Measurements from ENCODE around the gene GEMIN4.

- TF ChIP-seq POLR2A (IDR thresholded peaks at IDR 0.05; ENCODE audit: low read depth) (no peak), CTCF (IDR thresholded peaks at IDR 0.05) (no peak)
Observed at GRCh38 chr17:784143-784542, 32.1 kb upstream of the GEMIN4 start.

Measured in esophagus muscularis mucosa (tissue), 3 donors.